ENCODE data around the gene STRA8.

DNA sequence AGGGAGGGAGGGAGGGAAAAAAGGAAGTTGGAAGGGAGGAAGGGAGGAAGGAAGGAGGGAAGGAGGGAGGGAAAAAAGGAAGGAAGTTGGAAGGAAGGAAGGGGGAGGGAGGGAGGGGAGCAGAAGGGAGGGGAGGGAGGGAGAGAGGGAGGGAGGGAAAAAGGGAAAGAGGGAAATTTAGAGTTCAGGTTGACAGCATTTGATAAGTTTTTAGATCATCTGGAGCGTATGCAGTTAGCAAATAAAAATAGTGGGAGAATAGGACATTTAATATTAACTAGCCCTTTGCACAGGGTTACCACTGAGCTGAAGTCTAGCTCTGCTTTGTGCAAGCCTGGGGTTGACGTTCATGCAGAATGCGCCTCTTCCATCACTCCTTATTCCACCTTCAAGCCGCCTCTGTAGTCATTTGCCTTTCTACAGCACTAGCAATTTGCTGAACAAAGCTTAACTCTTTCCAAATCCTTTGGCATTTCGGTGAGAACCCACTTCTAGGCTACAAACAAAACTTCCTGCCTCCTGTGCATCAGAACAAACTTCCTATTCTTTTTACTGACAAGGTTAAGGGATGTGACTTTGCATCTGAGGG lies 8.6 kb downstream of the STRA8 start:
- TF ChIP-seq, protein P1, sequence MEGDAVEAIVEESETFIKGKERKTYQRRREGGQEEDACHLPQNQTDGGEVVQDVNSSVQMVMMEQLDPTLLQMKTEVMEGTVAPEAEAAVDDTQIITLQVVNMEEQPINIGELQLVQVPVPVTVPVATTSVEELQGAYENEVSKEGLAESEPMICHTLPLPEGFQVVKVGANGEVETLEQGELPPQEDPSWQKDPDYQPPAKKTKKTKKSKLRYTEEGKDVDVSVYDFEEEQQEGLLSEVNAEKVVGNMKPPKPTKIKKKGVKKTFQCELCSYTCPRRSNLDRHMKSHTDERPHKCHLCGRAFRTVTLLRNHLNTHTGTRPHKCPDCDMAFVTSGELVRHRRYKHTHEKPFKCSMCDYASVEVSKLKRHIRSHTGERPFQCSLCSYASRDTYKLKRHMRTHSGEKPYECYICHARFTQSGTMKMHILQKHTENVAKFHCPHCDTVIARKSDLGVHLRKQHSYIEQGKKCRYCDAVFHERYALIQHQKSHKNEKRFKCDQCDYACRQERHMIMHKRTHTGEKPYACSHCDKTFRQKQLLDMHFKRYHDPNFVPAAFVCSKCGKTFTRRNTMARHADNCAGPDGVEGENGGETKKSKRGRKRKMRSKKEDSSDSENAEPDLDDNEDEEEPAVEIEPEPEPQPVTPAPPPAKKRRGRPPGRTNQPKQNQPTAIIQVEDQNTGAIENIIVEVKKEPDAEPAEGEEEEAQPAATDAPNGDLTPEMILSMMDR (conservative IDR thresholded peaks at IDR 0.05 in 1 of 2, IDR thresholded peaks at IDR 0.05 in 1 of 2; ENCODE audit: extremely low read depth in 1 of 2, insufficient read depth in 1 of 2, low read depth in 1 of 2, low read length in 2 of 2) = no peak
- TF ChIP-seq EZH2 (IDR thresholded peaks at IDR 0.05; ENCODE audit: borderline replicate concordance, low read length) = no peak
